Kidney (tissue), 14 donors: ENCODE data around the gene STAT1. TPM values are rescaled to one million over a fixed set of nuclear protein-coding genes. Genes with fewer than 3 reads are reported as not detected.
A peak's percentile ranks its signal among the peaks of the same experiment; 100 is the strongest.

Experiments
- DNase-seq, 5 donors: peaks; one replicate each; pipeline ENCODE4 v3.0.0-alpha.2; 2013 to 2020
- FAIRE-seq: peaks from 2 replicates; lab custom pipeline; 2012; peaks lifted over from hg19 to GRCh38; lab: Jason Lieb, UNC
- H3K27ac ChIP-seq, 2 donors: one replicate each; pipeline ENCODE4 v1.7.0; 2013; ENCODE audit warnings: low read depth in 2 of 2, low read length in 2 of 2, inconsistent platforms in 1 of 2
- H3K27me3 ChIP-seq: one replicate; pipeline ENCODE4 v1.7.1; 2013; ENCODE audit warnings: low read length, inconsistent platforms; ENCODE audit not compliant: control insufficient read depth, insufficient read depth
- H3K36me3 ChIP-seq, 3 donors: one replicate each; pipeline versions ENCODE4 v1.7.0 to v1.7.1; 2013; ENCODE audit warnings: low read length in 3 of 3, control low read depth in 1 of 3, inconsistent platforms in 1 of 3; ENCODE audit not compliant: insufficient read depth in 3 of 3, control insufficient read depth in 2 of 3
- H3K4me1 ChIP-seq, 3 donors: one replicate each; pipeline versions ENCODE4 v1.7.0 to v1.7.1; 2013; ENCODE audit warnings: low read length in 3 of 3, inconsistent platforms in 1 of 3, low read depth in 1 of 3; ENCODE audit not compliant: control insufficient read depth in 2 of 3, insufficient read depth in 2 of 3
- H3K4me3 ChIP-seq, 3 donors: one replicate each; pipeline versions ENCODE4 v1.7.0 to v1.8.1; 2013; ENCODE audit warnings: low read length in 3 of 3, control low read depth in 1 of 3, inconsistent platforms in 1 of 3
- H3K9ac ChIP-seq, 3 donors: one replicate each; pipeline versions ENCODE4 v1.7.0 to v1.7.1; 2013; ENCODE audit warnings: low read length in 3 of 3, control low read depth in 1 of 3, inconsistent platforms in 1 of 3
- H3K9me3 ChIP-seq, 3 donors: one replicate each; pipeline versions ENCODE4 v1.7.0 to v1.7.1; 2013; ENCODE audit warnings: low read length in 3 of 3, control low read depth in 1 of 3, inconsistent platforms in 1 of 3; ENCODE audit not compliant: control insufficient read depth in 2 of 3, insufficient read depth in 1 of 3
- intact Hi-C: fragments of 100-400 bp; cut with DNase I; formaldehyde crosslinking; loops from one replicate; pipeline ENCODE4 v1.11.1; 2022
- polyA plus RNA-seq: library from polyadenylated mRNA; stranded (reverse); fragments of 350-450 nt; fragmentation: Illumina TruSeq; extraction: RNeasy Lipid Tissue Mini Kit (QIAGEN cat#74804); gene quantifications from one replicate; pipeline ENCODE4 v1.2.3, GENCODE V29; 2014; ENCODE audit warnings: low read depth, low replicate concordance; ENCODE audit not compliant: insufficient read depth
- total RNA-seq: library from RNA; stranded (reverse); fragmentation: NEBNext Ultra II Directional; extraction: Animal tissue kit (Norgen Biotek cat#: 25700); gene quantifications from one replicate; pipeline ENCODE4 v1.2.1, GENCODE V29; 2021
- TF ChIP-seq, protein P1 (sequence below): IDR thresholded peaks from 3 replicates; pipeline ENCODE4 v1.5.1; 2012; ENCODE audit warnings: mild to moderate bottlenecking, moderate library complexity, borderline replicate concordance; ENCODE audit not compliant: insufficient read depth; ENCODE audit errors: extremely low read depth
- donor health status: control.
- donor health status: control.
- donor health status: control.
- donor health status: control.
- donor health status: control.
- donor health status: DM: yes; HTN: yes; CAD: no.
- donor health status: Normal renal cell carcinoma (clear cell type).

STAT1 gene
- total and polyA plus RNA-seq, 2 donors from 2014 or later: 37.5 to 121 TPM

DNA sequence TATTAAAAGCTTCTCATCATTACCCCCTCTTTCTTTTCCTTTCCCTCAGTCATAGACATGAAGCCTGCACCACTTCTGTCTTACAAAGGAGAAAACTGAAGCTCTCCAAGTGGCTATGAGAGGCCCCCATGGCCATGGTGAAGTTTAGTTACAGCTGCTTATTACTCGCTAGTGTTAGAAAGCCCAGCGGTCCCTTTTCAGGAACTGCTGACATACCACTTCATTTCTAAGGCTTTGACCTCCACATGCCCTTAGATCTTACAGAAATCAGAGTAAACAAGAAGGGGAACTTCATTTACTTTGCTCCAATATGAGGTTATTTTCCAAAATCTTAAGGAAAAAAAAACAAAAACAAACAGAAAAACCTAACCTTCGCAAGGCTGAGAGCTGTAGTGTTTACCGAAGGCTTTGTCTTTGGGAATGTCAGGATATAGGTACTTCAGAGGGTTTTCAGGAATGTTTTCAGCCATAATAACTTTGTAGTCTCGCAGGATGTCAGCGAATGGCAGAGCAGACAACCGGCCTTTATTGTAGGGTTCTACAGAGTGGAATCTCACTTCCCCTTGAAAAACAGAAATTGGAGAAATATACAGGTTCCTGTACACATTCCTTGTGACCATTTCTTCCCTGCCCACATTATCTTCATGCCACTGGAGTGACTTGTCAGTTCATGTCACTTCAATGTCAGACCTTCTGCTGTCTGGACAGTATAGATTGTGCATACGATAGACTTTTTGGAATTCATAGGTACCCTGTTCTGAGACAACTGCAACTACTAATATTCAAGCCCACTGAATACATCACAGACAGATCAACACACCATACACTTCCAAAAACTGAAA is 18.8 kb upstream of the STAT1 start:
- intact Hi-C loops: no loop called here
- Histone ChIP-seq H3K27me3 (no peaks in the 10 kb centered on the region), H3K9ac (no peak overlapping the region), H3K4me1 (no peaks in the 10 kb centered on the region), H3K4me3 (no peak overlapping the region), H3K27ac (no peak overlapping the region), H3K36me3 (peaks cover 0 to 2% (median 0%) of the 10 kb centered on the region in 3 donors), H3K9me3 (no peaks in the 10 kb centered on the region)
- DNase-seq: peak in 1 of 5 donors; percentile 22
- TF ChIP-seq, protein P1, sequence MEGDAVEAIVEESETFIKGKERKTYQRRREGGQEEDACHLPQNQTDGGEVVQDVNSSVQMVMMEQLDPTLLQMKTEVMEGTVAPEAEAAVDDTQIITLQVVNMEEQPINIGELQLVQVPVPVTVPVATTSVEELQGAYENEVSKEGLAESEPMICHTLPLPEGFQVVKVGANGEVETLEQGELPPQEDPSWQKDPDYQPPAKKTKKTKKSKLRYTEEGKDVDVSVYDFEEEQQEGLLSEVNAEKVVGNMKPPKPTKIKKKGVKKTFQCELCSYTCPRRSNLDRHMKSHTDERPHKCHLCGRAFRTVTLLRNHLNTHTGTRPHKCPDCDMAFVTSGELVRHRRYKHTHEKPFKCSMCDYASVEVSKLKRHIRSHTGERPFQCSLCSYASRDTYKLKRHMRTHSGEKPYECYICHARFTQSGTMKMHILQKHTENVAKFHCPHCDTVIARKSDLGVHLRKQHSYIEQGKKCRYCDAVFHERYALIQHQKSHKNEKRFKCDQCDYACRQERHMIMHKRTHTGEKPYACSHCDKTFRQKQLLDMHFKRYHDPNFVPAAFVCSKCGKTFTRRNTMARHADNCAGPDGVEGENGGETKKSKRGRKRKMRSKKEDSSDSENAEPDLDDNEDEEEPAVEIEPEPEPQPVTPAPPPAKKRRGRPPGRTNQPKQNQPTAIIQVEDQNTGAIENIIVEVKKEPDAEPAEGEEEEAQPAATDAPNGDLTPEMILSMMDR: no peak
- FAIRE-seq: no peak

DNA sequence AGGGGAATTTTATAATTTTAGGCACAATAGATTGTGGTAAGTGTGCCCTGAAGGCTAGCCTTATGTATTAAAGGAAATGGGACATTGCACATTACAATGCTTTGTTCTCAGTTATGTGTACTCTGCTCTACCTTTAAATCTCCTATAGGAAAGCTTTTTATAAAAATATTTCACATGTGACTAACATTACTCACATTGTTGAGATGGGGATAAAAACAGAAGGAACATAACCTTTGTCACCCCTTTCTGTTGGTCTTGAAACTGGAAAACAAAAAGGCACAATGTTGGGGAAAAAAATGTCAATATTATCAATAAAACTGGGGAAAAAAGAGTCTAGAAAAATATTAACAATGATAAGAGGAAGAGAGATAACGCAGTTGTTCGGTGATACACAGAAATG is 17.3 kb upstream of the STAT1 start:
- DNase-seq: no peak
- intact Hi-C loops: no loop called here
- Histone ChIP-seq H3K27me3 (no peaks in the 10 kb centered on the region), H3K4me1 (no peaks in the 10 kb centered on the region), H3K27ac (no peak overlapping the region), H3K36me3 (no peaks in the 10 kb centered on the region), H3K9ac (no peak overlapping the region), H3K9me3 (no peaks in the 10 kb centered on the region), H3K4me3 (no peak overlapping the region)
- TF ChIP-seq, protein P1: no peak
- FAIRE-seq: no peak

DNA sequence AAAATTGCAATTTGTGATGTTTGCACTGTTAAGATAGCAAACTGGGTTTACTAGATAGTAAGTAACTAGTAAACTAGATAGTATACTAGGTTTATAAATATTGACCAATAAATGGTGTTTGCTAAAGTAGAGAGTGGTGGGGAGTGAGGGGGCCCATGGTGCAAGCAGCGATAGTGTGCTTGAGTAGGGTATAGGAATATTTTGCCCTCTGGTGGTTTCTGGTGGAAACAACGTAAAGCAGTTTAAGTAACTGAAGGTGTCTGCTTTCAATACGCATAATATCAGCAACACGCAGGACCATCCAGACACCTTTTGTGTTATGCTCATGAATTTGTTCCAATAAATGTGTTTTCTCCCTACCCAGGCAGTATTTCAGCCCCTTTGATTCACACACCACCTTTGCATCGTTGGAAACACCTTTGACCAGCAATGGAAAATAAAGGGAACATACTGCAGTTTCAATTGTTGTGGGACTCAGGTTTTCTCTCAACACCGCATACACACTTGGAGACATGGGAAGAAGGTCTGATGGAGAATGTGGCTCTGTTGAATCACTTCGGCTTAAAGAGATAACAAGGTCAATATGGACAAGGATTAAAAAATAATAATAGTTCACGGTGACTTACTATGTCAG is 16.7 kb upstream of the STAT1 start:
- DNase-seq (peak in 2 of 5 donors; percentile 51 to 54), FAIRE-seq (no peak)
- Histone ChIP-seq H3K4me1 (no peaks in the 10 kb centered on the region), H3K27ac (no peak overlapping the region), H3K27me3 (no peaks in the 10 kb centered on the region), H3K9ac (no peak overlapping the region), H3K4me3 (peak overlapping the region in 2 of 3 donors; percentile 26 to 47), H3K9me3 (no peaks in the 10 kb centered on the region), H3K36me3 (no peaks in the 10 kb centered on the region)
- TF ChIP-seq, protein P1: peak; percentile 57
- intact Hi-C loops: no loop called here
